K562 (cell line): ENCODE results near the gene KCTD15. TPM values are rescaled to one million over a fixed set of nuclear protein-coding genes. Genes with fewer than 3 reads are reported as not detected.

ENCODE experiments used
- ATAC-seq: fragments of 200-7000 bp; cut with Tn5 transposase; 3 replicates; pipeline ENCODE4 v1.9.1; 2020; ENCODE audit warnings: moderate library complexity
- BruUV-seq: library from RNA; stranded (reverse); fragments of 400-500 nt; replicated peaks from 2 replicates; lab custom pipeline; 2021; lab: Mats Ljungman, UMichigan
- CTCF ChIA-PET: fragments of 300-600 bp; formaldehyde crosslinking; extraction: SDS; loops from one replicate; lab custom pipeline; 2021; ENCODE audit warnings: low intra/inter-chr PET ratio; lab: Yijun Ruan, JAX
- POLR2A ChIA-PET: fragments of 300-600, 350-650 bp; sonication (Branson Sonifier 250); formaldehyde crosslinking; extraction: SDS; loops from one replicate; lab custom pipeline; 2021; ENCODE audit warnings: antibody characterized with exemption, inconsistent platforms; lab: Yijun Ruan, JAX
- DNase-seq, 4 experiments: peaks; one replicate each; pipeline versions ENCODE4 v3.0.0 to v3.0.0-alpha.2; 2011 to 2018; ENCODE audit warnings: low spot score in 3 of 4, mixed read lengths in 3 of 4; ENCODE audit errors: extremely low read depth in 1 of 4
- FAIRE-seq: peaks from 2 replicates; lab custom pipeline; 2011; peaks lifted over from hg19 to GRCh38; lab: Jason Lieb, UNC
- H2AFZ ChIP-seq: 2 replicates; pipeline ENCODE4 v1.6.0; 2011; ENCODE audit warnings: low read depth, low read length, control low read depth, inconsistent platforms
- H3K27ac ChIP-seq: fragments of 200-600 bp; 3 replicates; pipeline ENCODE4 v1.8.0; 2011; ENCODE audit warnings: low read depth, mild to moderate bottlenecking, control low read depth, inconsistent platforms, low read length, moderate library complexity, mixed read lengths; ENCODE audit errors: extremely low read depth
- H3K27me3 ChIP-seq, 2 experiments: fragments of 300-600 bp in 1 of 2; 2 replicates in 1 of 2; 3 replicates in 1 of 2; pipeline versions ENCODE4 v1.6.0 to v1.8.0; 2011; ENCODE audit warnings: inconsistent platforms in 2 of 2, low read length in 2 of 2, mild to moderate bottlenecking in 1 of 2, mixed read lengths in 1 of 2, moderate library complexity in 1 of 2; ENCODE audit not compliant: control insufficient read depth in 2 of 2, insufficient read depth in 2 of 2
- H3K36me3 ChIP-seq: fragments of 300-600 bp; 3 replicates; pipeline ENCODE4 v1.8.0; 2011; ENCODE audit warnings: mild to moderate bottlenecking, low read length, inconsistent platforms; ENCODE audit not compliant: control insufficient read depth, insufficient read depth
- H3K4me1 ChIP-seq, 2 experiments: fragments of 200-600 bp in 1 of 2; replicated peaks in 1 of 2; 2 replicates in 1 of 2; 3 replicates in 1 of 2; pipeline versions ENCODE4 v1.5.1 to v1.8.0; 2011; ENCODE audit warnings: inconsistent platforms in 2 of 2, low read length in 2 of 2, mild to moderate bottlenecking in 1 of 2, mixed read lengths in 1 of 2, moderate library complexity in 1 of 2; ENCODE audit not compliant: control insufficient read depth in 2 of 2, insufficient read depth in 2 of 2
- H3K4me2 ChIP-seq: 2 replicates; pipeline ENCODE4 v1.6.1; 2011; ENCODE audit warnings: low read length, control low read depth, inconsistent platforms, mixed read lengths; ENCODE audit not compliant: insufficient read depth
- H3K4me3 ChIP-seq: fragments of 200-600 bp; sonication (generic), shearing (Covaris generic); 2 replicates; pipeline ENCODE4 v1.5.1; 2016; ENCODE audit warnings: control low read depth, inconsistent platforms
- H3K79me2 ChIP-seq: fragments of 200-600 bp; 3 replicates; pipeline ENCODE4 v1.8.0; 2011; ENCODE audit warnings: low read length, inconsistent platforms; ENCODE audit not compliant: control insufficient read depth, insufficient read depth
- H3K9ac ChIP-seq, 2 experiments: 2 replicates each; pipeline versions ENCODE4 v1.6.0 to v1.6.1; 2011; ENCODE audit warnings: low read depth in 2 of 2, low read length in 2 of 2, control low read depth in 1 of 2, inconsistent platforms in 1 of 2, mild to moderate bottlenecking in 1 of 2, mixed read lengths in 1 of 2; ENCODE audit not compliant: insufficient read depth in 1 of 2
- H3K9me1 ChIP-seq: one replicate; pipeline ENCODE4 v1.6.0; 2011; ENCODE audit warnings: inconsistent platforms, mild to moderate bottlenecking, low read length, moderate library complexity; ENCODE audit not compliant: control insufficient read depth, insufficient read depth
- H3K9me3 ChIP-seq: replicated peaks from 2 replicates; pipeline ENCODE4 v1.5.1; 2011; ENCODE audit warnings: low read depth, low read length, inconsistent platforms; ENCODE audit not compliant: control insufficient read depth, insufficient read depth
- H4K20me1 ChIP-seq: replicated peaks from 2 replicates; pipeline ENCODE4 v1.6.1; 2011; ENCODE audit warnings: low read length, inconsistent platforms, mixed read lengths; ENCODE audit not compliant: control insufficient read depth, insufficient read depth
- RB1 ChIP-seq: fragments of 450-650 bp; IDR thresholded peaks from 2 replicates; pipeline ENCODE4 v1.6.1; 2017; ENCODE audit warnings: low read depth, mild to moderate bottlenecking
- RBFOX2 ChIP-seq: fragments of 200-400 bp; formaldehyde crosslinking; IDR thresholded peaks from 2 replicates; pipeline ENCODE4 v1.6.1; 2017; ENCODE audit warnings: low read depth, mild to moderate bottlenecking, low read length, moderate library complexity
- WGBS: fragments of 100-300 bp; shearing (Covaris generic); methylation state at CpG from one replicate; pipeline ENCODE4 v1.1.6; 2016; ENCODE audit warnings: low coverage, mixed read lengths; ENCODE audit not compliant: insufficient coverage; ENCODE audit errors: missing lambda C conversion rate; 5-methylcytosine and 5-hydroxymethylcytosine counted together
- in situ Hi-C: fragments of 300-500 bp; cut with MboI; formaldehyde crosslinking; loops from 4 replicates; pipeline ENCODE4 v1.15.0; 2018; ENCODE audit warnings: inconsistent platforms, mixed read lengths
- intact Hi-C: fragments of 100-400 bp; cut with micrococcal nuclease; formaldehyde crosslinking; loops from 2 replicates; pipeline ENCODE4 v1.14.2; 2022
- polyA plus RNA-seq, 8 experiments: library from polyadenylated mRNA; depleted of rRNA in 4 of 8; stranded (reverse) in 5 of 8; unstranded in 3 of 8; fragments of >200 nt; fragmentation: Nextera tagmentation in 2 of 8; fragmentation: Illumina TruSeq in 1 of 8; extraction: Ambion mirVana in 2 of 8; extraction: Trizol in 1 of 8; gene quantifications; 2 replicates each; pipeline versions ENCODE4 v1.2.1 to v1.2.3, GENCODE V29; 2011 to 2014; ENCODE audit warnings: inconsistent platforms in 1 of 8, missing spikeins in 1 of 8
- total RNA-seq, 7 experiments: library from RNA; depleted of rRNA in 6 of 7; stranded (reverse); fragments of >200 nt in 6 of 7; fragmentation: Illumina TruSeq in 2 of 7; extraction: Trizol in 2 of 7; gene quantifications; 2 replicates each; pipeline versions ENCODE4 v1.2.1 to v1.2.3, GENCODE V29; 2011 to 2021; ENCODE audit warnings: low replicate concordance in 1 of 7
- TF ChIP-seq, protein P1 (sequence below): sonication (generic); formaldehyde crosslinking; IDR thresholded peaks from 2 replicates; pipeline ENCODE4 v1.8.1; 2023; ENCODE audit warnings: mild to moderate bottlenecking, missing genetic modification reagents

KCTD15 gene
- total and polyA plus RNA-seq, 9 of the 15 experiments (the other 6 are each of a cell fraction or from before 2014, with no cell fraction given), result 1.7 to 49.0 (median 11.8) TPM

DNA sequence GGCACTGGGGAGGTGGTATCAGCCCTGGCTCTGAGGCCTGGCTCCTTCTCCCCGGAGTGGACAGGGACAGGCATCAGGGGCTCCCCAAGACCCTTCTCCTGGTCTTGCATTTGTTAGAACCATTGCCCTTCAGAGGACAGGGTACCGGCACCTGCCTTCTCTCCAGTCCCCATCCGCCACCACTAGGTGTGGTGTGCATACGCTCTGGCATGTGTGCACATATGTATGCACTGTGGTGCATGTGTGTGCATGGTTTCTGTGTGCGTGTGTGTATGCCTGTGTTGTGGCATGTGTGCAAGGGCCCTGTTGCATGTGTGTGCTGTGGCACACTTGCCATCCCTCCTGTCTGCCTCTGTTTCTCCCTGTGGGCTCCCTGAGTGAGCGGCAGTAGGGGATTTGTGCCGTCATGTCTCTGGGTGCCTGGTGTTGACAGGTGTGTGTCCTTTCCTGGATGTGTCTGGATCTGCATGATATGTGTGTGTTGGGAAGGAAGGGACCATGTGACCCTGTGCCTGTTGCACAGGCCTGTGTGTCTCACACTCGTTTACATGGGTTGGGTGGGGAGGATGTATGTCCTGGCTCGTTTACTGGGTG is 9.3 kb downstream of the KCTD15 start:
- H4K20me1 ChIP-seq, result no peaks in the 10 kb centered on the region
- no peaks in the 10 kb centered on the region for H3K9me3 ChIP-seq
- no peak overlapping the region for H3K27ac ChIP-seq
- no peak overlapping the region for H3K9ac ChIP-seq
- intact Hi-C loops (no loop called here), in situ Hi-C loops (no loop called here)
- no peak overlapping the region for H2AFZ ChIP-seq
- no peak overlapping the region for H3K4me3 ChIP-seq
- FAIRE-seq (no peak), ATAC-seq (no peak)
- POLR2A ChIA-PET, result interaction anchor here (0.8 kb wide), 1 partner anchor 9 kb away, joined by 5 read pairs; the partner anchor contains the start of gene KCTD15
- WGBS, result 87% methylated on average over 8 of the region's 9 CpGs
- no peaks in the 10 kb centered on the region for H3K27me3 ChIP-seq
- TF ChIP-seq RB1, result no peak
- TF ChIP-seq RBFOX2, result peak; percentile 33
- TF ChIP-seq, protein P1, sequence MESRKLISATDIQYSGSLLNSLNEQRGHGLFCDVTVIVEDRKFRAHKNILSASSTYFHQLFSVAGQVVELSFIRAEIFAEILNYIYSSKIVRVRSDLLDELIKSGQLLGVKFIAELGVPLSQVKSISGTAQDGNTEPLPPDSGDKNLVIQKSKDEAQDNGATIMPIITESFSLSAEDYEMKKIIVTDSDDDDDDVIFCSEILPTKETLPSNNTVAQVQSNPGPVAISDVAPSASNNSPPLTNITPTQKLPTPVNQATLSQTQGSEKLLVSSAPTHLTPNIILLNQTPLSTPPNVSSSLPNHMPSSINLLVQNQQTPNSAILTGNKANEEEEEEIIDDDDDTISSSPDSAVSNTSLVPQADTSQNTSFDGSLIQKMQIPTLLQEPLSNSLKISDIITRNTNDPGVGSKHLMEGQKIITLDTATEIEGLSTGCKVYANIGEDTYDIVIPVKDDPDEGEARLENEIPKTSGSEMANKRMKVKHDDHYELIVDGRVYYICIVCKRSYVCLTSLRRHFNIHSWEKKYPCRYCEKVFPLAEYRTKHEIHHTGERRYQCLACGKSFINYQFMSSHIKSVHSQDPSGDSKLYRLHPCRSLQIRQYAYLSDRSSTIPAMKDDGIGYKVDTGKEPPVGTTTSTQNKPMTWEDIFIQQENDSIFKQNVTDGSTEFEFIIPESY, result peak; percentile 91
- TF ChIP-seq, all 486 proteins: peak for 2
- CTCF ChIA-PET, result no interaction called here
- Histone ChIP-seq H3K4me2 (no peak overlapping the region), H3K36me3 (peaks cover 77% of the 10 kb centered on the region; the same call in 2 of the 3 replicates), H3K79me2 (no peaks in the 10 kb centered on the region; the same call in 2 of the 3 replicates), H3K4me1 (peaks cover 0 to 2% of the 10 kb centered on the region in 2 experiments; a peak in 1 of 5 replicates), H3K9me1 (no peaks in the 10 kb centered on the region)
- no TSS peak for BruUV-seq
- DNase-seq, result no peak
